Measurements from ENCODE around the gene S100A7A. TPM values are rescaled to one million over a fixed set of nuclear protein-coding genes. Genes with fewer than 3 reads are reported as not detected.

Gene S100A7A
- not detected for total RNA-seq

GRCh38 chr1:153415850-153416570 lies at the start of gene S100A7A:
Gene S100A7A, plus strand, starts transcription at chr1:153416520. Its CDS starts 1,563 bp downstream, at chr1:153418083.
- H3K4me1 ChIP-seq (ENCODE audit: control insufficient read depth in 1 of 2, low read depth in 2 of 2): no peaks in the 10 kb centered on the region
- no peaks in the 10 kb centered on the region for H3K27me3 ChIP-seq (replicated peaks; ENCODE audit: insufficient read depth)
- no peak for ATAC-seq (ENCODE audit: insufficient number of reproducible peaks, low FRiP score, low read depth)
- no peak for DNase-seq (ENCODE audit: low spot score)
- no peaks in the 10 kb centered on the region for H3K9me3 ChIP-seq
- no peaks in the 10 kb centered on the region for H3K36me3 ChIP-seq
- TF ChIP-seq CTCF (IDR thresholded peaks at IDR 0.05): no peak
- H3K4me3 ChIP-seq: no peak within 1 kb of the TSS
- no peak within 1 kb of the TSS for H3K27ac ChIP-seq

- H3K9me3 ChIP-seq: no peaks in the 10 kb centered on the region
- H3K4me3 ChIP-seq: no peak overlapping the region
- no peak overlapping the region for H3K27ac ChIP-seq
- no peaks in the 10 kb centered on the region for H3K4me1 ChIP-seq (ENCODE audit: control insufficient read depth in 1 of 2, low read depth in 2 of 2)
- TF ChIP-seq CTCF (IDR thresholded peaks at IDR 0.05): no peak
- no peak for DNase-seq (ENCODE audit: low spot score)
- H3K36me3 ChIP-seq: no peaks in the 10 kb centered on the region
- no peaks in the 10 kb centered on the region for H3K27me3 ChIP-seq (replicated peaks; ENCODE audit: insufficient read depth)
- no peak for ATAC-seq (ENCODE audit: insufficient number of reproducible peaks, low FRiP score, low read depth)
Measured at GRCh38 chr1:153367090-153367489, 49.2 kb upstream of the S100A7A start.

- H3K4me1 ChIP-seq (ENCODE audit: control insufficient read depth in 1 of 2, low read depth in 2 of 2): no peaks in the 10 kb centered on the region
- TF ChIP-seq CTCF (IDR thresholded peaks at IDR 0.05): no peak
- H3K9me3 ChIP-seq: no peaks in the 10 kb centered on the region
- no peak overlapping the region for H3K27ac ChIP-seq
- H3K36me3 ChIP-seq: no peaks in the 10 kb centered on the region
- no peaks in the 10 kb centered on the region for H3K27me3 ChIP-seq (replicated peaks; ENCODE audit: insufficient read depth)
- ATAC-seq (ENCODE audit: insufficient number of reproducible peaks, low FRiP score, low read depth) (no peak), DNase-seq (ENCODE audit: low spot score) (no peak)
- no peak overlapping the region for H3K4me3 ChIP-seq
Measured at GRCh38 chr1:153368495-153368894, 47.8 kb upstream of the S100A7A start.

- no peak for DNase-seq (ENCODE audit: low spot score)
- H3K9me3 ChIP-seq: no peaks in the 10 kb centered on the region
- H3K27me3 ChIP-seq (replicated peaks; ENCODE audit: insufficient read depth): no peaks in the 10 kb centered on the region
- no peak overlapping the region for H3K4me3 ChIP-seq
- no peak for TF ChIP-seq CTCF (IDR thresholded peaks at IDR 0.05)
- no peak for ATAC-seq (ENCODE audit: insufficient number of reproducible peaks, low FRiP score, low read depth)
- no peaks in the 10 kb centered on the region for H3K36me3 ChIP-seq
- H3K4me1 ChIP-seq (ENCODE audit: control insufficient read depth in 1 of 2, low read depth in 2 of 2): no peaks in the 10 kb centered on the region
- H3K27ac ChIP-seq: no peak overlapping the region
Measured at GRCh38 chr1:153370146-153370545, 46.2 kb upstream of the S100A7A start.

GRCh38 chr1:153371231-153371630 lies 45.1 kb upstream of the S100A7A start:
- no peak for TF ChIP-seq CTCF (IDR thresholded peaks at IDR 0.05)
- H3K27ac ChIP-seq: no peak overlapping the region
- no peaks in the 10 kb centered on the region for H3K27me3 ChIP-seq (replicated peaks; ENCODE audit: insufficient read depth)
- H3K4me3 ChIP-seq: no peak overlapping the region
- H3K36me3 ChIP-seq: no peaks in the 10 kb centered on the region
- DNase-seq (ENCODE audit: low spot score): no peak
- ATAC-seq (ENCODE audit: insufficient number of reproducible peaks, low FRiP score, low read depth): no peak
- H3K4me1 ChIP-seq (ENCODE audit: control insufficient read depth in 1 of 2, low read depth in 2 of 2): no peaks in the 10 kb centered on the region
- no peaks in the 10 kb centered on the region for H3K9me3 ChIP-seq
